Astrocyte (in vitro differentiated cells and primary cell): ENCODE results near the gene HEXB.

Source experiments
- EZH2 ChIP-seq: IDR thresholded peaks from 2 replicates; pipeline ENCODE4 v1.6.1; 2012; ENCODE audit warnings: mild to moderate bottlenecking, low read length, inconsistent platforms; ENCODE audit not compliant: insufficient read depth
- TF ChIP-seq, protein P1 (sequence below): IDR thresholded peaks from 2 replicates; pipeline ENCODE4 v1.5.1; 2011; ENCODE audit warnings: low read depth, mild to moderate bottlenecking, inconsistent platforms, low read length, moderate library complexity; ENCODE audit not compliant: insufficient read depth

GRCh38 chr5:74657165-74657564 is 27.9 kb upstream of the HEXB start:
- TF ChIP-seq, protein P1, sequence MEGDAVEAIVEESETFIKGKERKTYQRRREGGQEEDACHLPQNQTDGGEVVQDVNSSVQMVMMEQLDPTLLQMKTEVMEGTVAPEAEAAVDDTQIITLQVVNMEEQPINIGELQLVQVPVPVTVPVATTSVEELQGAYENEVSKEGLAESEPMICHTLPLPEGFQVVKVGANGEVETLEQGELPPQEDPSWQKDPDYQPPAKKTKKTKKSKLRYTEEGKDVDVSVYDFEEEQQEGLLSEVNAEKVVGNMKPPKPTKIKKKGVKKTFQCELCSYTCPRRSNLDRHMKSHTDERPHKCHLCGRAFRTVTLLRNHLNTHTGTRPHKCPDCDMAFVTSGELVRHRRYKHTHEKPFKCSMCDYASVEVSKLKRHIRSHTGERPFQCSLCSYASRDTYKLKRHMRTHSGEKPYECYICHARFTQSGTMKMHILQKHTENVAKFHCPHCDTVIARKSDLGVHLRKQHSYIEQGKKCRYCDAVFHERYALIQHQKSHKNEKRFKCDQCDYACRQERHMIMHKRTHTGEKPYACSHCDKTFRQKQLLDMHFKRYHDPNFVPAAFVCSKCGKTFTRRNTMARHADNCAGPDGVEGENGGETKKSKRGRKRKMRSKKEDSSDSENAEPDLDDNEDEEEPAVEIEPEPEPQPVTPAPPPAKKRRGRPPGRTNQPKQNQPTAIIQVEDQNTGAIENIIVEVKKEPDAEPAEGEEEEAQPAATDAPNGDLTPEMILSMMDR = no peak
- TF ChIP-seq EZH2 = no peak
